ENCODE data around the gene TM4SF4. TPM values are rescaled to one million over a fixed set of nuclear protein-coding genes. Genes with fewer than 3 reads are reported as not detected.

Gene TM4SF4
- total RNA-seq, 1 experiment from 2014 or later: not detected

GRCh38 chr3:149501524-149501923 is 27.0 kb downstream of the TM4SF4 start:
- no peak for DNase-seq (ENCODE audit: low read depth in 1 of 2, low spot score in 2 of 2)
- Histone ChIP-seq H3K9me3 (replicated peaks) (no peaks in the 10 kb centered on the region), H3K4me3 (no peak overlapping the region), H3K36me3 (no peaks in the 10 kb centered on the region), H3K27me3 (replicated peaks) (no peaks in the 10 kb centered on the region), H3K27ac (no peak overlapping the region), H3K4me1 (replicated peaks) (peaks cover 18% of the 10 kb centered on the region)

- Histone ChIP-seq H3K9me3 (replicated peaks) (no peaks in the 10 kb centered on the region), H3K27ac (no peak overlapping the region), H3K27me3 (replicated peaks) (no peaks in the 10 kb centered on the region), H3K4me1 (replicated peaks) (peaks cover 27% of the 10 kb centered on the region), H3K4me3 (no peak overlapping the region), H3K36me3 (no peaks in the 10 kb centered on the region)
- DNase-seq (ENCODE audit: low read depth in 1 of 2, low spot score in 2 of 2): no peak
Measured at GRCh38 chr3:149502438-149502837, 27.9 kb downstream of the TM4SF4 start.

GRCh38 chr3:149506540-149506939 is 32.0 kb downstream of the TM4SF4 start:
- DNase-seq (ENCODE audit: low read depth in 1 of 2, low spot score in 2 of 2): peak in 1 of 2 experiments; percentile 40
- H3K9me3 ChIP-seq (replicated peaks): no peaks in the 10 kb centered on the region
- peaks cover 34% of the 10 kb centered on the region for H3K4me1 ChIP-seq (replicated peaks)
- H3K36me3 ChIP-seq: no peaks in the 10 kb centered on the region
- H3K4me3 ChIP-seq: no peak overlapping the region
- H3K27ac ChIP-seq: peak overlapping the region; percentile 39
- no peaks in the 10 kb centered on the region for H3K27me3 ChIP-seq (replicated peaks)

GRCh38 chr3:149506965-149507364 is 32.5 kb downstream of the TM4SF4 start:
- Histone ChIP-seq H3K36me3 (no peaks in the 10 kb centered on the region), H3K4me1 (replicated peaks) (peaks cover 30% of the 10 kb centered on the region), H3K9me3 (replicated peaks) (no peaks in the 10 kb centered on the region), H3K27ac (peak overlapping the region; percentile 39), H3K4me3 (no peak overlapping the region), H3K27me3 (replicated peaks) (no peaks in the 10 kb centered on the region)
- peak in 1 of 2 experiments; percentile 14 for DNase-seq (ENCODE audit: low read depth in 1 of 2, low spot score in 2 of 2)

- Histone ChIP-seq H3K27ac (peak overlapping the region; percentile 39), H3K4me1 (replicated peaks) (peaks cover 28% of the 10 kb centered on the region), H3K9me3 (replicated peaks) (no peaks in the 10 kb centered on the region), H3K27me3 (replicated peaks) (no peaks in the 10 kb centered on the region), H3K36me3 (no peaks in the 10 kb centered on the region), H3K4me3 (no peak overlapping the region)
- peak in 1 of 2 experiments; percentile 40 for DNase-seq (ENCODE audit: low read depth in 1 of 2, low spot score in 2 of 2)
Measured at GRCh38 chr3:149507491-149508324, 33.2 kb downstream of the TM4SF4 start.

- H3K36me3 ChIP-seq: no peaks in the 10 kb centered on the region
- H3K9me3 ChIP-seq (replicated peaks): no peaks in the 10 kb centered on the region
- no peaks in the 10 kb centered on the region for H3K27me3 ChIP-seq (replicated peaks)
- no peak for DNase-seq (ENCODE audit: low read depth in 1 of 2, low spot score in 2 of 2)
- H3K4me1 ChIP-seq (replicated peaks): peaks cover 28% of the 10 kb centered on the region
- no peak overlapping the region for H3K4me3 ChIP-seq
- H3K27ac ChIP-seq: no peak overlapping the region
Measured at GRCh38 chr3:149509526-149509925, 35.0 kb downstream of the TM4SF4 start.

GRCh38 chr3:149510480-149510879 is 36.0 kb downstream of the TM4SF4 start:
- H3K4me3 ChIP-seq: no peak overlapping the region
- H3K27me3 ChIP-seq (replicated peaks): no peaks in the 10 kb centered on the region
- H3K27ac ChIP-seq: no peak overlapping the region
- H3K9me3 ChIP-seq (replicated peaks): no peaks in the 10 kb centered on the region
- no peaks in the 10 kb centered on the region for H3K36me3 ChIP-seq
- H3K4me1 ChIP-seq (replicated peaks): peaks cover 28% of the 10 kb centered on the region
- no peak for DNase-seq (ENCODE audit: low read depth in 1 of 2, low spot score in 2 of 2)

- H3K4me3 ChIP-seq: no peak overlapping the region
- H3K27me3 ChIP-seq (replicated peaks): no peaks in the 10 kb centered on the region
- DNase-seq (ENCODE audit: low read depth in 1 of 2, low spot score in 2 of 2): no peak
- peaks cover 26% of the 10 kb centered on the region for H3K4me1 ChIP-seq (replicated peaks)
- no peak overlapping the region for H3K27ac ChIP-seq
- H3K36me3 ChIP-seq: no peaks in the 10 kb centered on the region; the same call in 1 of the 2 replicates
- H3K9me3 ChIP-seq (replicated peaks): no peaks in the 10 kb centered on the region
Measured at GRCh38 chr3:149511040-149511626, 36.6 kb downstream of the TM4SF4 start.

- Histone ChIP-seq H3K27ac (no peak overlapping the region), H3K9me3 (replicated peaks) (no peaks in the 10 kb centered on the region), H3K4me1 (replicated peaks) (peaks cover 15% of the 10 kb centered on the region), H3K27me3 (replicated peaks) (no peaks in the 10 kb centered on the region), H3K36me3 (peaks cover 8% of the 10 kb centered on the region; the same call in 1 of the 2 replicates), H3K4me3 (no peak overlapping the region)
- DNase-seq (ENCODE audit: low read depth in 1 of 2, low spot score in 2 of 2): peak; percentile 42 to 62
Measured at GRCh38 chr3:149512073-149512782, 37.7 kb downstream of the TM4SF4 start.

GRCh38 chr3:149514471-149514870 is 40.0 kb downstream of the TM4SF4 start:
- no peaks in the 10 kb centered on the region for H3K9me3 ChIP-seq (replicated peaks)
- no peak for DNase-seq (ENCODE audit: low read depth in 1 of 2, low spot score in 2 of 2)
- no peaks in the 10 kb centered on the region for H3K27me3 ChIP-seq (replicated peaks)
- H3K27ac ChIP-seq: no peak overlapping the region
- H3K36me3 ChIP-seq: peaks cover 23% of the 10 kb centered on the region
- H3K4me1 ChIP-seq (replicated peaks): no peaks in the 10 kb centered on the region
- H3K4me3 ChIP-seq: no peak overlapping the region

GRCh38 chr3:149515249-149515648 is 40.8 kb downstream of the TM4SF4 start:
- Histone ChIP-seq H3K4me3 (no peak overlapping the region), H3K27me3 (replicated peaks) (no peaks in the 10 kb centered on the region), H3K4me1 (replicated peaks) (no peaks in the 10 kb centered on the region), H3K9me3 (replicated peaks) (no peaks in the 10 kb centered on the region), H3K36me3 (peaks cover 28% of the 10 kb centered on the region), H3K27ac (no peak overlapping the region)
- DNase-seq (ENCODE audit: low read depth in 1 of 2, low spot score in 2 of 2): no peak

GRCh38 chr3:149516920-149517319 is 42.4 kb downstream of the TM4SF4 start:
- H3K27ac ChIP-seq: no peak overlapping the region
- no peaks in the 10 kb centered on the region for H3K4me1 ChIP-seq (replicated peaks)
- no peak overlapping the region for H3K4me3 ChIP-seq
- H3K36me3 ChIP-seq: peaks cover 43% of the 10 kb centered on the region
- no peaks in the 10 kb centered on the region for H3K9me3 ChIP-seq (replicated peaks)
- no peak for DNase-seq (ENCODE audit: low read depth in 1 of 2, low spot score in 2 of 2)
- H3K27me3 ChIP-seq (replicated peaks): no peaks in the 10 kb centered on the region

GRCh38 chr3:149519912-149520311 is 45.4 kb downstream of the TM4SF4 start:
- no peaks in the 10 kb centered on the region for H3K27me3 ChIP-seq (replicated peaks)
- H3K4me3 ChIP-seq: no peak overlapping the region
- H3K27ac ChIP-seq: no peak overlapping the region
- no peaks in the 10 kb centered on the region for H3K9me3 ChIP-seq (replicated peaks)
- H3K4me1 ChIP-seq (replicated peaks): no peaks in the 10 kb centered on the region
- no peak for DNase-seq (ENCODE audit: low read depth in 1 of 2, low spot score in 2 of 2)
- peaks cover 71% of the 10 kb centered on the region for H3K36me3 ChIP-seq
